T-helper 2 cell treated with Interferon-gamma antibody and Interleukin-4, amounts not matched to agents 5 μg/mL and 100 μg/mL, for 36 hours (primary cell): ENCODE data around the gene ICAM4.
A peak's percentile ranks its signal among the peaks of the same experiment; 100 is the strongest.

Experiments
- DNase-seq: peaks from one replicate; pipeline ENCODE4 v3.0.0; 2021; ENCODE audit warnings: low spot score
- H3K27ac Mint-ChIP-seq: one replicate; pipeline ENCODE4 v1.8.0; 2021; ENCODE audit warnings: mild to moderate bottlenecking, mixed read lengths
- H3K27me3 Mint-ChIP-seq: one replicate; pipeline ENCODE4 v1.8.0; 2021; ENCODE audit warnings: low read depth, mixed read lengths
- H3K36me3 Mint-ChIP-seq: one replicate; pipeline ENCODE4 v1.8.0; 2021; ENCODE audit warnings: low read depth, mixed read lengths
- H3K4me1 Mint-ChIP-seq: one replicate; pipeline ENCODE4 v1.8.0; 2021; ENCODE audit warnings: low read depth, mixed read lengths
- H3K4me3 Mint-ChIP-seq: one replicate; pipeline ENCODE4 v1.8.0; 2022; ENCODE audit warnings: mild to moderate bottlenecking, moderate library complexity, mixed read lengths
- H3K9me3 Mint-ChIP-seq: one replicate; pipeline ENCODE4 v1.8.0; 2021; ENCODE audit warnings: mixed read lengths

The ICAM4 gene

DNA sequence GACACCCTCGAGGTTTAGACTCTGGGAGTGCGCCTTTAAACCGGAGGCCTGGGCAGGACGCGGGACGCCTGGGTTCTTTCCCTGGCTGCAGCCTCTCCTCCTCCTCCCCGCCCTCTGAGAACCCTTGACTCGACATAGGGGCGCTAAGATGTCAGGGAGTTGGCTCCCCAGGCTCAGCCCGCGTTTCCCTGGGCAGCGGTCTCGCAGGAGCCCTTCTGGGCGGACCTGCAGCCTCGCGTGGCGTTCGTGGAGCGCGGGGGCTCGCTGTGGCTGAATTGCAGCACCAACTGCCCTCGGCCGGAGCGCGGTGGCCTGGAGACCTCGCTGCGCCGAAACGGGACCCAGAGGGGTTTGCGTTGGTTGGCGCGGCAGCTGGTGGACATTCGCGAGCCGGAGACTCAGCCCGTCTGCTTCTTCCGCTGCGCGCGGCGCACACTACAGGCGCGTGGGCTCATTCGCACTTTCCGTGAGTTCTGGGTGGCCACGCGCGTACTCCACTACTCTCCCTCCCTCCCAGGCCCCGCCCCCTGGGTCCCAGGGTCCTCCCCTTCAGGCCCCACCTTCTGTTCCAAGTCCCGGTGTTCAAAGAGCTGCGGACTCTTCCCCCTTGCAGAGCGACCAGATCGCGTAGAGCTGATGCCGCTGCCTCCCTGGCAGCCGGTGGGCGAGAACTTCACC is 4.3 kb downstream of the ICAM4 start:
- peak overlapping the region; percentile 87 for H3K4me3 Mint-ChIP-seq
- peak; percentile 54 for DNase-seq
- peaks cover 60% of the 10 kb centered on the region for H3K4me1 Mint-ChIP-seq
- peaks cover 66% of the 10 kb centered on the region for H3K27me3 Mint-ChIP-seq
- H3K9me3 Mint-ChIP-seq = no peaks in the 10 kb centered on the region
- H3K36me3 Mint-ChIP-seq = peaks cover 4% of the 10 kb centered on the region
- no peak overlapping the region for H3K27ac Mint-ChIP-seq

DNA sequence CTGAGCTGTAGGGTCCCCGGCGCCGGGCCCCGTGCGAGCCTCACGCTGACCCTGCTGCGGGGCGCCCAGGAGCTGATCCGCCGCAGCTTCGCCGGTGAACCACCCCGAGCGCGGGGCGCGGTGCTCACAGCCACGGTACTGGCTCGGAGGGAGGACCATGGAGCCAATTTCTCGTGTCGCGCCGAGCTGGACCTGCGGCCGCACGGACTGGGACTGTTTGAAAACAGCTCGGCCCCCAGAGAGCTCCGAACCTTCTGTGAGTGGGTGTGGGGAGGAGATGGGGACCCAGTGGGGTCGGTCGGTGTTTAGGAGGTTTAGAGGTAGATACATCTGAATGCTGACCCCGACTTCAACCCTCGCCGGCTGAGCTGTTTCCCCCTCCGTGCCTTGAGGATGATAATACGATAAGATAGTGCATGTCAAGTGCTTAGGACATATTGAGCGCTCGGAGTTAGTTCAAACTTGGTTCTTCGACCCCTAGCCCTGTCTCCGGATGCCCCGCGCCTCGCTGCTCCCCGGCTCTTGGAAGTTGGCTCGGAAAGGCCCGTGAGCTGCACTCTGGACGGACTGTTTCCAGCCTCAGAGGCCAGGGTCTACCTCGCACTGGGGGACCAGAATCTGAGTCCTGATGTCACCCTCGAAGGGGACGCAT is 4.9 kb downstream of the ICAM4 start:
- peak; percentile 12 for DNase-seq
- Mint-ChIP-seq H3K27me3 (peaks cover 67% of the 10 kb centered on the region), H3K4me1 (peaks cover 55% of the 10 kb centered on the region), H3K4me3 (peak overlapping the region; percentile 87), H3K27ac (peak overlapping the region; percentile 5), H3K9me3 (no peaks in the 10 kb centered on the region), H3K36me3 (no peaks in the 10 kb centered on the region)

DNA sequence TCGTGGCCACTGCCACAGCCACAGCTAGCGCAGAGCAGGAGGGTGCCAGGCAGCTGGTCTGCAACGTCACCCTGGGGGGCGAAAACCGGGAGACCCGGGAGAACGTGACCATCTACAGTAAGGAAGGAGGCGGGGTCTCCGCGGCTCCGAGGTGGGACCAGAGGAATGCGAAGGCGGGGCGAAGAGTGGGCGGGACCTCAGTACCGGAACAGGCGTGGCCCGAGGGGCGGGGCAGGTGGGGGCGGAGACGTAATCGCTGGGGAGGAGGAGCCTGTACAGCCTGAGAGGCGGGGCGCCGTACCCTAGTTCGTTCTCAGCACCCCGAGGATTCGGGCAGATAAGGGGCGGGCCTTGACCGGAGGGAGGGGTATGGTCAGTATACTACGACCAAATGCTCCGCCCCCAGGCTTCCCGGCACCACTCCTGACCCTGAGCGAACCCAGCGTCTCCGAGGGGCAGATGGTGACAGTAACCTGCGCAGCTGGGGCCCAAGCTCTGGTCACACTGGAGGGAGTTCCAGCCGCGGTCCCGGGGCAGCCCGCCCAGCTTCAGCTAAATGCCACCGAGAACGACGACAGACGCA is 5.5 kb downstream of the ICAM4 start:
- H3K27ac Mint-ChIP-seq = peak overlapping the region; percentile 5
- DNase-seq = peak; percentile 78

DNA sequence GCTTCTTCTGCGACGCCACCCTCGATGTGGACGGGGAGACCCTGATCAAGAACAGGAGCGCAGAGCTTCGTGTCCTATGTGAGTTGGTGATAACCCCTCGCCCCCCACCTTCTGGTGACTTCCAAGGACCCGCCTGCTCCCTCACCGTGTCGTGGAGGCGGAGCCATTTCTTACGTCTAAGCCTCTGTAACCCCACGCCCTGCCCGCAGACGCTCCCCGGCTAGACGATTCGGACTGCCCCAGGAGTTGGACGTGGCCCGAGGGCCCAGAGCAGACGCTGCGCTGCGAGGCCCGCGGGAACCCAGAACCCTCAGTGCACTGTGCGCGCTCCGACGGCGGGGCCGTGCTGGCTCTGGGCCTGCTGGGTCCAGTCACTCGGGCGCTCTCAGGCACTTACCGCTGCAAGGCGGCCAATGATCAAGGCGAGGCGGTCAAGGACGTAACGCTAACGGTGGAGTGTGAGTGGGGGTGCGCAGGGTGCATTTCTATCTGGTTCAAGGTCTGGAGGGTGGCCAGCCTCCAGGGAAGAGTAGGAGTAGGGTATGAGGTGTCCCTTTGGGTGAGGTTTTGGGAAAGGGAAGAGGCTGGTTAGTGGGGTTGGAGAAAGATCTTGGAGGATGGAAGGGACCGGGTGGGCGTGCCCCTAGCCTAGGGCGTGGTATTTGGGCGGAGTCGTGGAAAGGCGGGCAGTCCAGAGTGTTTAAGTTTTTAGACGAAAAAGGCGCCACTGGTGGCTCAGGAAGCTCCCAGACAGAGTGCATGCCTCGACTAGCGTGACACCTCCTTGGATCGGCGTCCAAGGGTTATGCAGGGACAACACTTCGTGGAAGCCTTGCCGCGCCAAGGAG is 6.3 kb downstream of the ICAM4 start:
- H3K9me3 Mint-ChIP-seq = no peaks in the 10 kb centered on the region
- peaks cover 46% of the 10 kb centered on the region for H3K4me1 Mint-ChIP-seq
- peaks cover 65% of the 10 kb centered on the region for H3K27me3 Mint-ChIP-seq
- H3K4me3 Mint-ChIP-seq = peak overlapping the region; percentile 87
- peak overlapping the region; percentile 29 for H3K27ac Mint-ChIP-seq
- no peaks in the 10 kb centered on the region for H3K36me3 Mint-ChIP-seq
- DNase-seq = no peak

More for the DNA sequence above, 5.5 kb downstream of the ICAM4 start:
- Mint-ChIP-seq H3K9me3 (no peaks in the 10 kb centered on the region), H3K27me3 (peaks cover 68% of the 10 kb centered on the region), H3K4me1 (peaks cover 50% of the 10 kb centered on the region), H3K4me3 (peak overlapping the region; percentile 87), H3K36me3 (no peaks in the 10 kb centered on the region)

DNA sequence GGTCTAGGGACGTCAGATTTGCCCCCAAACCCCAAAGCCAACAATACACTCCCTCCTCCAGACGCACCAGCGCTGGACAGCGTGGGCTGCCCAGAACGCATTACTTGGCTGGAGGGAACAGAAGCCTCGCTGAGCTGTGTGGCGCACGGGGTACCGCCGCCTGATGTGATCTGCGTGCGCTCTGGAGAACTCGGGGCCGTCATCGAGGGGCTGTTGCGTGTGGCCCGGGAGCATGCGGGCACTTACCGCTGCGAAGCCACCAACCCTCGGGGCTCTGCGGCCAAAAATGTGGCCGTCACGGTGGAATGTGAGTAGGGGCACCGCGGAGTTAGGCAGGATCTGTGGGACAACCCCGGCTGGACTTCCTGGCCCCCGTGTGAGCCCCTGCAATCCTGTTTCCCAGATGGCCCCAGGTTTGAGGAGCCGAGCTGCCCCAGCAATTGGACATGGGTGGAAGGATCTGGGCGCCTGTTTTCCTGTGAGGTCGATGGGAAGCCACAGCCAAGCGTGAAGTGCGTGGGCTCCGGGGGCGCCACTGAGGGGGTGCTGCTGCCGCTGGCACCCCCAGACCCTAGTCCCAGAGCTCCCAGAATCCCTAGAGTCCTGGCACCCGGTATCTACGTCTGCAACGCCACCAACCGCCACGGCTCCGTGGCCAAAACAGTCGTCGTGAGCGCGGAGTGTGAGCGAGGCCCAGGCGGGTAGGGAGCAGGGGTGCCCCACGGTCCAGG is 7.0 kb downstream of the ICAM4 start:
- no peaks in the 10 kb centered on the region for H3K9me3 Mint-ChIP-seq
- no peak for DNase-seq
- H3K27me3 Mint-ChIP-seq = peaks cover 61% of the 10 kb centered on the region
- no peaks in the 10 kb centered on the region for H3K36me3 Mint-ChIP-seq
- H3K27ac Mint-ChIP-seq = no peak overlapping the region
- H3K4me3 Mint-ChIP-seq = peak overlapping the region; percentile 48
- peaks cover 42% of the 10 kb centered on the region for H3K4me1 Mint-ChIP-seq

DNA sequence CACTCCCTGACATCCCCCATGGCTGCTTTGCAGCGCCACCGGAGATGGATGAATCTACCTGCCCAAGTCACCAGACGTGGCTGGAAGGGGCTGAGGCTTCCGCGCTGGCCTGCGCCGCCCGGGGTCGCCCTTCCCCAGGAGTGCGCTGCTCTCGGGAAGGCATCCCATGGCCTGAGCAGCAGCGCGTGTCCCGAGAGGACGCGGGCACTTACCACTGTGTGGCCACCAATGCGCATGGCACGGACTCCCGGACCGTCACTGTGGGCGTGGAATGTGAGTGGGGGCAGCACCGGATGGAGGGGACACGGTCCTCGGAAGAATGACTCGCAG is 7.6 kb downstream of the ICAM4 start:
- H3K36me3 Mint-ChIP-seq = no peaks in the 10 kb centered on the region
- H3K27ac Mint-ChIP-seq = no peak overlapping the region
- peak overlapping the region; percentile 48 for H3K4me3 Mint-ChIP-seq
- DNase-seq = no peak
- peaks cover 37% of the 10 kb centered on the region for H3K4me1 Mint-ChIP-seq
- no peaks in the 10 kb centered on the region for H3K9me3 Mint-ChIP-seq
- H3K27me3 Mint-ChIP-seq = peaks cover 58% of the 10 kb centered on the region

DNA sequence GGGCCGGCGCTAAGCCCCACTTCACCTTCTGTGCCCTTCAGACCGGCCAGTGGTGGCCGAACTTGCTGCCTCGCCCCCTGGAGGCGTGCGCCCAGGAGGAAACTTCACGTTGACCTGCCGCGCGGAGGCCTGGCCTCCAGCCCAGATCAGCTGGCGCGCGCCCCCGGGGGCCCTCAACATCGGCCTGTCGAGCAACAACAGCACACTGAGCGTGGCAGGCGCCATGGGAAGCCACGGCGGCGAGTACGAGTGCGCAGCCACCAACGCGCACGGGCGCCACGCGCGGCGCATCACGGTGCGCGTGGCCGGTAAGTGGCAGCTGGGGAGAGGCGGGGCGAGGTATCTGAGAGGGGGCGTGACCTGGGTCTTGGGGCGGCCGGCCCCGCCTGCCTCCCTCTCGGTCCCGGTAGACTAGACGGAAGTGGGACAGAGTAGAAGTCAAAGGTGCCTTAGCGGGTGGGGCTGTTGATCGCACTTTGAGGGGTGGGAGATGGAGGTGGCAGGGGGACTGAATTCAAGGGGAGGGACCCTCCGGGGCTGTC is 8.6 kb downstream of the ICAM4 start:
- Mint-ChIP-seq H3K4me1 (peaks cover 36% of the 10 kb centered on the region), H3K27me3 (peaks cover 59% of the 10 kb centered on the region)

DNA sequence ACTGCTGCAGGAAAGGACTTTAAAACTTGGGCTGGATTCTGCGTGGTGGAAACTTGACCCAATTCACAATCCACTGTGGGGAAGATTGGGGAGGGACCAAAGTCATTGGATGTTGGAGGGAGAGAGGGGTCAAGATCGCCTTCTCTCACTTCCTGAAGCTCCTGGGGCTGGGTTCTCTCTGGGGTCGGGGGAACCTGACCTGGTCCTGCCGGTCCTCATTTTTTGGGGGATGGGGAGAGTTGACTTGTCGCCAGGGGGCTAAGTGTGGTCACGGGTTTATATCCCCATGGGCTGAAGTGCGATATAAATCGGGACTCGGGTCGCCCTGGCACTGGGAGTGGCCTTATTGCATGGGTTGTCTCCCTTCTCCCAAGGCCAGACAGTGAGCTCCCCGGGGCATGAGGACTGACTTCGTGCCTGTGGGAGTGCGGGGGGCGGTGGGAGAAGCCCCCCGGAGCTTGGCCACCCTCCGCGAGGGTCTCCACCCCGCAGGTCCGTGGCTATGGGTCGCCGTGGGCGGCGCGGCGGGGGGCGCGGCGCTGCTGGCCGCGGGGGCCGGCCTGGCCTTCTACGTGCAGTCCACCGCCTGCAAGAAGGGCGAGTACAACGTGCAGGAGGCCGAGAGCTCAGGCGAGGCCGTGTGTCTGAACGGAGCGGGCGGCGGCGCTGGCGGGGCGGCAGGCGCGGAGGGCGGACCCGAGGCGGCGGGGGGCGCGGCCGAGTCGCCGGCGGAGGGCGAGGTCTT is 9.3 kb downstream of the ICAM4 start:
- Mint-ChIP-seq H3K27ac (peak overlapping the region; percentile 65), H3K27me3 (peaks cover 53% of the 10 kb centered on the region), H3K9me3 (no peaks in the 10 kb centered on the region), H3K4me1 (peaks cover 30% of the 10 kb centered on the region), H3K36me3 (no peaks in the 10 kb centered on the region), H3K4me3 (peak overlapping the region; percentile 82)
- no peak for DNase-seq

More for the DNA sequence above, 8.6 kb downstream of the ICAM4 start:
- H3K4me3 Mint-ChIP-seq = peak overlapping the region; percentile 82
- no peaks in the 10 kb centered on the region for H3K36me3 Mint-ChIP-seq
- no peaks in the 10 kb centered on the region for H3K9me3 Mint-ChIP-seq
- H3K27ac Mint-ChIP-seq = peak overlapping the region; percentile 65
- DNase-seq = peak; percentile 57

DNA sequence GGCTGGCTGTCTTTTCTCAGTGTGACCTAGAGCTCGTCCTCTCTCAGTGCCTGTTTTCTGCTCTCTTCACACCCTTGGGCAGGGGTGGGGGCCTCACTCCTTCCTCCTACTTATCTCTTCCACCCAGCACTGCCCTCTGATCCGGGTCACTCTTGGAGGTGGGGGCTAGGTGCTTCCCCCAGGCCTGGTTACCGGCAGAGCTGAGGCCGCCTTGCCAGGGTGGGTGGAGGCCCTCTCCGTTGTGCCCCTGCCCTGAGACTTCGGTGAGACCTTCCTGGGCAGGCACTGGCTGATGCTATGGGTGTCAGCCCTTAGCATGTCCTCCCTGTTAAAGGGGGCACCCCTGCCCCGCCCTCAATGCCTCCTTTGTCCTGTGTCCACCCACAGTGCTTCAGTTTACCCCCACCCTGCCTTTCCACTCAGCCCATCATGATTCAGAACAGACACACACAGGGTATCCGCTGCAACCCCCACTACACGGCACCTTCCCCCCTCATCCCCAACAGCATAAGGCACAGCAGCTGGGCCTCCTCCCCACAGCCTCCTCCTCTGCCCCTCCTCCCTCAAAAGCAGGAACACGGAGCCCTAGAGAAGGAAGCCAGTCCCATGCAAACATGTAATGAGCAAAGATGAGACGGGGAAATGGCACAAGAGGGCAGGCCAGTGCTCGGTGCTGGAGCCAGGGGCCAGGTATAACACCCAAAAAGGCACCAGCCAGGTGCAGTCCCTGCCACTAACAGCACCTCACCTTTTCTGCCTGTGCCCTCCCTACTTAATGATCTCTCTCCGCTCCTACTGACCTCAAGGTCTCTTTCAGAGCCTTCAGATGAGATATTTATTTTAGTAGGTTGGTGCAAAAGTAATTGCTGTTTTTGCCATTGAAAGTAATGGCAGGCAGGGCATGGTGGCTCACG is 13.0 kb downstream of the ICAM4 start:
- Mint-ChIP-seq H3K4me3 (no peak overlapping the region), H3K9me3 (no peaks in the 10 kb centered on the region)
- no peak for DNase-seq

DNA sequence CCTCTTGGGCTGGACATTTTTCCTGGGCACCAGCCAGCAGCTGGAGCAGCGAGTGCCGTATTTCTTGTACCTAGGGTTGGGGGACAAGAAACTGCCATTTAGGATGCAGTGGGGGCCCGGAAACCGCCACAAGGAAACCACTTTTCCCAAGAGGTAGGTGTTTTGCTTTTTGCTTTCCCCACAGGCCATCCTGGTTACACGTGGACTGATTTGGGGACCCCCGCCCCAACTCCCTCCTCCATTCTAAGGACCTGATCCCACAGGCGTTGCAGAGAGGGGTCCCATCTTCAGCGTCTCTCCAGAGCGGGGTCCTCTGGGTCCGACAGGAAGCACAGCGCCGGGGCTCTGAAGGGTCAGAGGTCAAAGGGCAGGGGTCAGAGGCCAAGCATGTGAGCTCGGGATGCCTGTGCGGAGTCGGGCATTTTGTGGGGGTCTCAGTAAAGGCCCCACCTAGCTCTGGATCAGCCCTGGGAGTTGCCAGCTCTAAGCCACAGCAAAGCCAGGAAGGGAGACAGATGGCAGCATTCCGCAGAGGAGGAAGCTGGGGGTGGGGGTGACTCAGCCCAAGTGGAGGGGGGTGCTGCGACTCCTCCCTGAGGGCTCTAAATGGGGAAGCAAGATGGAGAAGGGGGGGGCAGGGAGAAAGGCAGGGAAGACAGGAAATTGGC is 18.5 kb downstream of the ICAM4 start:
- Mint-ChIP-seq H3K36me3 (no peaks in the 10 kb centered on the region), H3K27me3 (peaks cover 3% of the 10 kb centered on the region), H3K9me3 (no peaks in the 10 kb centered on the region), H3K4me3 (no peak overlapping the region), H3K27ac (no peak overlapping the region), H3K4me1 (no peaks in the 10 kb centered on the region)
- DNase-seq = no peak

More for the DNA sequence above, 13.0 kb downstream of the ICAM4 start:
- Mint-ChIP-seq H3K27me3 (peaks cover 20% of the 10 kb centered on the region), H3K36me3 (no peaks in the 10 kb centered on the region), H3K27ac (no peak overlapping the region), H3K4me1 (peaks cover 12% of the 10 kb centered on the region)

DNA sequence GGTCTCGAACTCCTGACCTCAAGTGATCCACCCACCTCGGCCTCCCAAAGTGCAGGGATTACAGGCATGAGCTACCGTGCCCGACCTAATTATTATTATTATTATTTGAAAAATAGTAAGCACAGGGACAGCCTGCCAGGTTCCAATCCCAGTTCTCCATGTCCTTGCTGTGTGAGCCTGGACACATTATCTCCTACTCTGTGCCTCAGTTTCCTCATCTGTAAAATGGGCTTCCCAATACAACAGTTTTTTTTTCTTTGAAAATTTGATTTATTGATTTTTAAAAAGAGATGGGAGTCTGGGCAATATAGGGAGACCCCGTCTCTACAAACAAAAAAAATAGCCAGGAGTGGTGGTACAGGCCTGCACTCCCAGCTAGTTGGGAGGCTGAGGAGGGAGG is 19.6 kb downstream of the ICAM4 start:
- Mint-ChIP-seq H3K9me3 (no peaks in the 10 kb centered on the region), H3K36me3 (no peaks in the 10 kb centered on the region), H3K4me3 (no peak overlapping the region), H3K27me3 (peaks cover 3% of the 10 kb centered on the region), H3K27ac (no peak overlapping the region), H3K4me1 (no peaks in the 10 kb centered on the region)
- no peak for DNase-seq
